ENCODE results near the gene TAS2R20.
"Not testable (repeated sequence)": the region's sequence is repeated elsewhere in the genome, so short reads cannot be mapped to it uniquely, and the experiment has no call there.

TAS2R20 gene

DNA sequence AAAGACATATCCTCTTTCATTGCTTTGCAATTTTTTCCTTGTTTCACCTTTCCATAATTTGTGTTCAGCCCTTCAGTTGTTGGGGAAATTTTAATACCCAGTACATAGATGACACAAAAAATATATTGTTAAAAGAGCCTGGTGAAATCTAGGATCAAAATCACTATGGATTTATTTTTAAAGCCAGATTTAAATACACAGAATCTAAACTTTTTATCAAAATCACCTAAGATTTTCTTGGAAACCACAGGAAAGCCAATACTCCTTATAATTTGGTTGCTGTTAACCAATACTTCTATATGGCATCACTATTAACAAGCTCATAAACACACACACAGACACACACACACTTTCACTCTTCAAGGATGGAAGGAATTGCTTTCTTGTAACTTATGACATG is at the start of gene TAS2R20:
TAS2R20 (minus strand) TSS at position 101 of the 400 bp plus-strand sequence. CDS start 429 bp downstream, outside the sequence.
- no peak for DNase-seq (ENCODE audit: low spot score)

GRCh38 chr12:11041366-11041765 is 43.3 kb upstream of the TAS2R20 start:
- DNase-seq (ENCODE audit: low spot score): not testable (repeated sequence)

- no peak for DNase-seq (ENCODE audit: low spot score)
Observed at GRCh38 chr12:11040162-11040561, 42.1 kb upstream of the TAS2R20 start.

GRCh38 chr12:11039171-11039570 is 41.1 kb upstream of the TAS2R20 start:
- no peak for DNase-seq (ENCODE audit: low spot score)

GRCh38 chr12:11033959-11034358 is 35.9 kb upstream of the TAS2R20 start:
- DNase-seq (ENCODE audit: low spot score): not testable (repeated sequence)

DNA sequence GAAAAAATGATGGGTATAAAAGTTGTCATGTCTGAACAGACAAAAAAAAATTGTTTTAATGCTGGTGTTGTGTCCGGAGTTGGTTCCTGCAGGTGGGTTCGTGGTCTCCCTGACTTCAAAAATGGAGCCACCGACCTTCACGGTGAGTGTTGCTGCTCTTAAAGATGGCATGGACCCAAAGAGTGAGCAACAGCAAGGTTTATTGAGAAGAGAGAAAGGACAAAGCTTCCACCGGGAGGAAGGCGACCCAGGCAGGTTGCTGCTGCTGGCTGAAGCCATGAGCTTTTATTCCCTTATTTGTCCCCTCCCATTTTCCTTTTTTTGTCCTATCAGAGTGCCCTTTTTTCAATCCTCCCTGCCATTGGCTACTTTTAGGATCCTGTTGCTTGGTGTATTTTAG is 33.2 kb upstream of the TAS2R20 start, which contains the start of gene TAS2R31:
TAS2R31 (minus strand) TSS at position 101 of the 400 bp plus-strand sequence; CDS start at position 29, 72 bp downstream.
- no peak for DNase-seq (ENCODE audit: low spot score)

DNA sequence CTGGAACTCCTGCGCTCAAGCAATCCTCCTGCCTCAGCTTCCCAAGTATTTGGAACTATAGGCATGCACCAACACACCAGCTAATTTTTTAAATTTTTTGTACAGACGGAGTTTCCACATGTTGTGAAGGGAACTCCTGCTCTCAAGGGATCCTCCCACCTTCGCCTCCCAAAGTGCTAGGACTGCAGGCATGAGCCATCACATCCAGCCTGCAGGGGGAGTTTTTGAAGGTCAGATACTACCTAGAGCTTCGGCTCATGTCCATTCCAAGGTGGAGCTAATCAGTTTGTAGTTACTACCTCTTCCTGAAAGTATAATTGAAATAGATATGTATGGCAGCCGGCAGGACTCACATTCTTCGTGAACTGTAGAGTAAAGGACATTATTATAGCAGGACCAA is 28.0 kb upstream of the TAS2R20 start:
- no peak for DNase-seq (ENCODE audit: low spot score)

DNA sequence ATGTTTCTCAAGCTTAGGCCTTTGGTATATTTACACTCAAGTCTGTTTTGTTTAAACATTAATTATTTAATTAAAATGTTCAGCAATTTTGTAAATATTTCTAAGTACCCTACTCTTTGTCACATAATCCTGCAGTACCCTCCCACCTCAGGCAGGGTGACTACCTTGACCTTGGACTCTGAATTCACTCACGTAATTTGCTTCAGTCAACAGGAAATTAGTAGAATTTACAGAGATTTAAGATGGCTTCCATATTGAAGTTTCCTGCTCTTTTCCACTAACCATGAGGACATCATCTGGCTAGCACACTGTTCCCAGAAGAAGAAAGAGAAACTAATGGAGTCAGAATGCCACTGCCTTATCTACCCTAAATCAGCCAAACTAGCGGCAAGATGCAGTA is 25.3 kb upstream of the TAS2R20 start:
- DNase-seq (ENCODE audit: low spot score): no peak

- DNase-seq (ENCODE audit: low spot score): no peak
Observed at GRCh38 chr12:11022520-11022919, 24.4 kb upstream of the TAS2R20 start, which contains the start of gene TAS2R19. Gene TAS2R19, minus strand, starts transcription at chr12:11022620. Its CDS starts 49 bp downstream, at chr12:11022571.

- DNase-seq (ENCODE audit: low spot score): no peak
Observed at GRCh38 chr12:11016937-11017336, 18.8 kb upstream of the TAS2R20 start.

GRCh38 chr12:11015775-11016430 is 17.8 kb upstream of the TAS2R20 start:
- DNase-seq (ENCODE audit: low spot score): no peak

DNA sequence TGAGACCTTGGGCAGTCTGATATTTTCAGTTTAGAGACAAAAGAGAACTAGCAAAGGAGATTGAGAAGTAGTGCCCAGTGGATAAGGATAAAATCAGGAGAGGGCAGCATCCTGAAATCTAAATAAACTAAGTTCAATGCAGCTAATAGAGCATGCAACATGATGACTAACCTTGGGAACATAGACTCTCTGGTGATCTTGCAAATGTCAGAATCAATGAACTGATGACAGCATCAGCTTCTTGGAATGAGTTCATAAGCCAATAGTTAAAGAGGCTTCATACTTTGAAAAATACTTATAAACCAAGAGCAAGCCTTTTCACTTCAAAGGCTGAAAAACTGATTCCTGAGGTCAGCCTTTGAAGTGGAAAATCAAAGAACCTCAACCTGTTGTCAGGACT is 16.1 kb upstream of the TAS2R20 start:
- DNase-seq (ENCODE audit: low spot score): no peak

DNA sequence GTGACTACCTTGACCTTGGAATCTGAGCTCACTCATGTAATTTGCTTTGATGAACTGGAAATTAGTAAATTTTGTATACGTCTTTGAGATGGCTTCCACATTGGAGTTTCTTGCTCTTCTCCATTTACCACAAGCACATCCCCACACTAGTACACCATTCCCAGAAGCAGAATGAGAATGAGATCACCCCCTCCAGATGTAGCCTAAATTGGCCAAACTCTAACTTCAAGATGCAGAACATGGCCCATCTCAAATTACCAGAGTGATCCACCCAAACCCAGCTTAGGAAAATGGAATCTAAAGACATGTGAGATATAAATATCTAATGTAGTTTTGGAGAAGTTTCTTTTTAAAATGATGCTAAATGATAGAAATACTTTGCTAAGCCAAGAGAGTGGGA is 9.5 kb upstream of the TAS2R20 start:
- DNase-seq (ENCODE audit: low spot score): no peak

DNA sequence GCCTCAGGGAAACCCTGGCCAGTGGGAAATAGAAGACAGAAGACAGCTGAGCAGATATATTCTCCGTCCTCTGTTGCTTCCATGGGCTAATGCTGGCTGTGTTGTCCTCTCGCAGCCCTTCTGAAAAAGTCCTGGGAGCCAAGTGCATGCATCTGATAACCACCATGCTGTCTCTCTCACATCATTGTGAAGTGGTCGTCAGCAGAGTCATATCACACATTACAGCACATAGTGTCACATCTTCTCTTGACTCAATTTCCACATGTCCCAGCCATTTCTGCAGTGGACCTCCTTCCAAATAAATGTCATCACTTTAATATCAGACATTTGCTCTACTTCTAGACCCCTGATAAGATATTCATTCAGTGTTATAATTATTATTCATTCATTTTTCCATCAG is 3.8 kb downstream of the TAS2R20 start:
- DNase-seq (ENCODE audit: low spot score): no peak

DNA sequence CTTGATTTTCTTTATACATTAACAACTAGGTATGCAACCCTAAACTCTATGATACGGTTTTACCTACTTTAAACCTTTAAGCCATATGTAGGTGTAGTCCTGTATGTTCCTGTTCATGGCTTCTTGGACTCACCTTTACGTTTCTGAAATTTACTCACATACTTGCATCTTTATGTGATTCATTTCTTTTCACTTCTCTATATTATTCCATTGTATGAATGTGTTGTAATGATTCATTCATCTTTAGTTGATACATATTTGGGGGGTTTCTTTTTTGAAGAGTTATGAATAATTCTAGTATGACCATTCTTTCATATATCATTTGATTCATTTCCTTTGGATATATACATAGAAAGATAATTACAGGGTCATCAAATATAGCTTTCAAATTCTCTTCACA is 9.0 kb downstream of the TAS2R20 start:
- DNase-seq (ENCODE audit: low spot score): no peak

- no peak for DNase-seq (ENCODE audit: low spot score)
Observed at GRCh38 chr12:10986812-10987211, 11.3 kb downstream of the TAS2R20 start, which contains the start of gene TAS2R50. Gene TAS2R50, minus strand, starts transcription at chr12:10986912. Its CDS starts 52 bp downstream, at chr12:10986860.

DNA sequence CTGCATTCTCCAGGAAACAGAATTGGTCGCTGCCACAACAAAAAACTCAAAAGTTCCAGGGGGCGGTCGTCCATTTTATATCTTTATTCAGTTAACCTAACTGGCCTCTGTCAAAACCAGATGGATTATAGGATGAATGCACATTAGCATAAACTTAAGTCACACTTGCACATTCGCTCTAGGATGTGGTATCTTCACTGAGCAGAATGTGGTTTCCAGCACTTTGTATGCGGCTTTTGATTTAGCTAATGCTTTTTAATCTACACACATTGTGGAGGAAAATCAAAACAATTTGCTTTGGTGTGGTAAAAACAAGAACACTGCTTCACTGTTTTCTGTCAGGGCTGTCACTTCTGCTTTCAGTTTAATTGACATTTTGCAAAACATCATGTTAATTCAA is 15.9 kb downstream of the TAS2R20 start:
- DNase-seq (ENCODE audit: low spot score): no peak

GRCh38 chr12:10974965-10975364 is 23.1 kb downstream of the TAS2R20 start:
- no peak for DNase-seq (ENCODE audit: low spot score)

- DNase-seq (ENCODE audit: low spot score): no peak
Observed at GRCh38 chr12:10968765-10969456, 29.2 kb downstream of the TAS2R20 start.

DNA sequence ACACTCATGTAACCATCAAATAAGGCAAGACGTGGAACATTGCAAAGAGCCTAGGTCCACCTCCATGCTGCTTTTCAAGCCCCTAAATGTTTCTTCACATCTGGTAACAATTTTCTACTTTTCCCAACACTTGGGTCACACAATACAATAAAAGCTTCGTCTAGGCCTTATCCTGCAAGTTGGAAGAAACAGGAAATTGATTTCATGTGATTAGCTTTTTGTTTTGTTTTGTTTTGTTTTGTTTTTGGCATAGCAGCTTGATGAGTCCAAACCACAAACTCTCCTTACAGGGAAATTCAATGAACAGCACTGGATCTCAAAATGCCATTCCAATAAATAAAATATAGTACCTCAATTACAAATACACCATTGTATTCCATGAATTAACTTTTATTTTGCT is 30.7 kb downstream of the TAS2R20 start:
- DNase-seq (ENCODE audit: low spot score): no peak

- DNase-seq (ENCODE audit: low spot score): no peak
Observed at GRCh38 chr12:10966314-10966713, 31.8 kb downstream of the TAS2R20 start.

GRCh38 chr12:10965476-10965875 is 32.6 kb downstream of the TAS2R20 start:
- DNase-seq (ENCODE audit: low spot score): no peak

DNA sequence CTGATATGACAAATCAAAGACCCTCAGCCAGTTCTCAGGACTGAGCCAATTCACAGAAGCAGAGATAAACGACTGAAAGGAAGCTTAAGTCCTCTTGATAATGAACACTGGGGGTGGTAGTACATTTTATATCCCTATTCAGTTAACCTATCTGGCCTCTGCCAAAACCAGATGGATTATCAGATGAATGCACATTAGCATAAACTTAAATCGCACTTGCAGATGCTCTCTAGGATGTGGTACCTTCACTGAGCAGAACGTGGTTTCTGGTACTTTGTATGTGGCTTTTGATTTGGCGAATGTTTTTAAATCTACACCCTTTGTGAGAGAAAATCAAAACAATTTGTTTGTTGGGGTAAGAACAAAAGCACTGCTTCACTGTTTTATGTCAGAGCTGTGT is 37.9 kb downstream of the TAS2R20 start:
- no peak for DNase-seq (ENCODE audit: low spot score)
